ELR (cell line): ENCODE measurements around the gene FGF4.

Source experiments
- DNase-seq: peaks from one replicate; pipeline ENCODE4 v3.0.0-alpha.2; 2015; ENCODE audit warnings: low read depth

The FGF4 gene

GRCh38 chr11:69775163-69775755, at the start of gene FGF4:
FGF4 (minus strand) TSS chr11:69775341; CDS start chr11:69775084, 257 bp downstream.
- no peak for DNase-seq

- no peak for DNase-seq
Measured at GRCh38 chr11:69823641-69824265, 48.6 kb upstream of the FGF4 start.

GRCh38 chr11:69822676-69823494, 47.7 kb upstream of the FGF4 start:
- no peak for DNase-seq

GRCh38 chr11:69821511-69822040, 46.4 kb upstream of the FGF4 start:
- no peak for DNase-seq

GRCh38 chr11:69820441-69820840, 45.3 kb upstream of the FGF4 start:
- no peak for DNase-seq

- DNase-seq: no peak
Measured at GRCh38 chr11:69819541-69820070, 44.5 kb upstream of the FGF4 start.

- DNase-seq: no peak
Measured at GRCh38 chr11:69818603-69819441, 43.7 kb upstream of the FGF4 start, which contains the start of gene FGF3. FGF3 (minus strand) TSS chr11:69819416; CDS start chr11:69818933, 483 bp downstream.

GRCh38 chr11:69818231-69818602, 43.1 kb upstream of the FGF4 start:
- no peak for DNase-seq

GRCh38 chr11:69817265-69818230, 42.4 kb upstream of the FGF4 start:
- DNase-seq: peak; percentile 15

GRCh38 chr11:69816671-69817070, 41.5 kb upstream of the FGF4 start:
- DNase-seq: no peak

GRCh38 chr11:69815973-69816372, 40.8 kb upstream of the FGF4 start:
- no peak for DNase-seq

GRCh38 chr11:69814902-69815301, 39.8 kb upstream of the FGF4 start:
- no peak for DNase-seq

- DNase-seq: no peak
Measured at GRCh38 chr11:69814411-69814810, 39.3 kb upstream of the FGF4 start.

GRCh38 chr11:69813839-69814238, 38.7 kb upstream of the FGF4 start:
- no peak for DNase-seq

- no peak for DNase-seq
Measured at GRCh38 chr11:69812946-69813345, 37.8 kb upstream of the FGF4 start.

- DNase-seq: no peak
Measured at GRCh38 chr11:69812256-69812655, 37.1 kb upstream of the FGF4 start.

- no peak for DNase-seq
Measured at GRCh38 chr11:69811431-69811830, 36.3 kb upstream of the FGF4 start.

GRCh38 chr11:69810289-69811118, 35.4 kb upstream of the FGF4 start:
- no peak for DNase-seq

- no peak for DNase-seq
Measured at GRCh38 chr11:69808667-69809086, 33.5 kb upstream of the FGF4 start.
